Measurements from ENCODE around the gene TPH2.

TPH2 gene

DNA sequence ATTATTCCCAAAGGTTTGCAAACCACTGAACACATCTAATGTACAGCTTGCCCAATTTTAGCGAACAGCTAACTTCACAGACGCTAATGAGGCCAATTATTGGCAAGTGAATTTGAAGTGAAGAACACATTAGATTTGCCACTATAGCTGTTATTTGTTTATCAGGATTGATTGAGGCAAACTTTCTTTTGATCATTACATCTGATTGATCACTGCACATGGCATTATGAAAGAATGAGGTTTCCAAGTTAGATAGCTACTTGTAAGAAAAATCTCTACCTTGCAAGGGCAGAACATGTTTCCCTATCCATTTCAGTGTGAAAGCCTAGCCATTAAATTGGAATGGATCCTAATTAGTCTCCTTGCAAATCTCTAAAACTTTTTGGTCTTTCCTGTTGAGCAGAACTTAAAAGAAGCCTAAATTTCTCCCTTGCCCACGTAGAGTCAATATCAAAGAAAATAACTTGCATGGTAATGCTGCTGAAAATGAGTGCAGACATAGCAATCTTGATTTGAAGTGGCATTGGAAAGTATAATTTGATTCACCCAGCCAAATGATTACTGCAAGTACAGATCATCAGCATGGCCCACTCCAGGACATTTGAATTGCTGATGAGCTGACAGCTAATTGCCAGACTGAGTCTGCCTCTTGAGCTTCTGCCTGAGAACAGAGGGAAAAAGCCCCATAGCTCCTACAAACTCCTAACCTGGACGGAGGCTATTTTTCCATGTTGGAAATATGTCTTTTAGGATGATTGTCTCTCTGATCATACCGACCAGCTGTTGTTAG, 98.6 kb downstream of the TPH2 start:
- DNase-seq, result no peak

- DNase-seq, result no peak
Measured at GRCh38 chr12:72041811-72042210, 103.2 kb downstream of the TPH2 start.

GRCh38 chr12:72053604-72054003, 115.0 kb downstream of the TPH2 start:
- no peak for DNase-seq

GRCh38 chr12:72054511-72054910, 115.9 kb downstream of the TPH2 start:
- no peak for DNase-seq

- DNase-seq, result no peak
Measured at GRCh38 chr12:72057330-72057914, 118.8 kb downstream of the TPH2 start.

DNA sequence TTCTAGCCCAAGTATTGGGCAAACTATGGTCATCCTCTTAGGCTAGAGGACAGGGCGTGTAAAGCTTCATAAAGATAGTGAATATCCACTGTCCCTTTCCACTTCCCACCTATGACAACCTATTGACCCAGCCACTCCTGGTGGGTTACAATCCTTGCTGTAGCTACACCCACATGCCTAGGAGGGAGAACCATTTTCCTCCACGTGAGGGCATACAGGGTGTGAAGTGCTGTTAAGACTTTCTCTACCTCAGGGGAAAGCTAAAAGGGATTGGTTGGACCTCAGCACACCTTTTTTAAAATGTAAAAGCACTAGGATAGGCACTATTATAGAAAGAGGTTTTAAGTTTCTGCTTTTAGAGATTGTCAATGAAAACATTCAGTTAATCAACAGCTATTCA, 124.4 kb downstream of the TPH2 start:
- DNase-seq, result no peak

GRCh38 chr12:72071030-72071429, 132.4 kb downstream of the TPH2 start:
- DNase-seq, result no peak

DNA sequence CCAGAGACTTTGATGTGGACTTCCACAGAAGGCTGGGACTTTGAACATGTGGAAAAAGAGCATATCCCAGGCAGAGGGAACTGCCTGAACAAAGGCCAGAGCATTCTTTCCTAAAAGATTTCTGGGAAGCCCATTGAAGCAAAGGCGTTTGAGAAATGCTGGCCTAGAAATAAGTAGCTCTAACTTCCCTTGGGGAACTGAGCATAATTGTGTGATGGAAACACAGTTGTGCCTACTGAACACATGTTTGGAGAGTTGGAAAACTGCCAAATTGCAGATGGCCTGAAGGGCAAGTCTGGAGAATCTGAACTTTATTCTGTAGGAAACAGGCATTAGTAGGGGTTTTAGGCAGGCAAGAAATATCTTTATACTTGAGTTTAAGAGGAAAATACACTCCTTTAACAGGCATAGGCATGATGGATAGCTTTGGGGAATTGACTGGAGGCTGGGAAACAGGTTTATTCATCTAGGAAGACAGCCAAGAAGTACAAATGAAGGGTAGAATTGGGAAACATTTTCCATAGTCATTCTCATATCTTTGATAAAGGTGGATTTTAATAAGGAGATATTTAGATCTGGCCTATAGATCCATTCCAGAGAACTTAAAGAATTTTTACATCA, 134.1 kb downstream of the TPH2 start:
- DNase-seq, result no peak

DNA sequence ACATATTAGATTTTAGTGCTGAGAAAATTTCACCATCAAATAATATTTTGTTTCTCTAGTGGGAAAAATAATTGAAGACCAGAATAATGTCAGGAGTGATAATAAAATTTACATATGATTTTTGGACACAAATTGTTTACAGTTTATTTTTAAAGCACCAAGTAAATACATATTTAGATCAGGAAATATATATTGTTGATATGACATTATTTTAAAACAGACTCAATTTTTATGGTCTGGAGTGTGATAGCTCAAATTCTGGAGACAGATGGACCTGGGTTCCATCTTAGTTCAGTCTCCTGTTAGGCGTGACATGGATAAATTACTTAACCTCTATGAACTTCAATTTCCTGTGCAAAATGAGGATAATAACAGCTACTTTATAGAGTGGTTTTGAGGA, 135.4 kb downstream of the TPH2 start:
- DNase-seq, result no peak

- no peak for DNase-seq
Measured at GRCh38 chr12:72074956-72075355, 136.3 kb downstream of the TPH2 start.

DNA sequence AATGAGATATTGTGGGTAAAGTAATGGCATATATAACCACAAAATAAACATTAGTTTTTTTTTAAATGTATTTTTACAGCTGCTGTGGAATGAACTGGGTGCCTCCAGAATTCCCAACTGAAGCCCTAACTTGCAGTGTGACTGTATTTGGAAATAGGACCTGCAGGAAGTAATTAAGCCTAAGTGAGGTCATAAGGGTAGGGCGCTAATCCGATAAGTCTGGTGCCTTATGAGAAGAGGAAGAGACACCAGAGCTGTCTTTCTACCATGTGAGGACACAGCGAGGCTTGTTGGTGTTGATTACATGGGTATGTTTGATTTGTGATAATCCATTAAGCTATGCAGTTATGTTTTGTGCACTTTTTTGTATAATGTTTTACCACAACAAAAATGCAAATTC, 136.8 kb downstream of the TPH2 start:
- DNase-seq, result no peak

GRCh38 chr12:72075891-72076557, 137.4 kb downstream of the TPH2 start:
- no peak for DNase-seq

DNA sequence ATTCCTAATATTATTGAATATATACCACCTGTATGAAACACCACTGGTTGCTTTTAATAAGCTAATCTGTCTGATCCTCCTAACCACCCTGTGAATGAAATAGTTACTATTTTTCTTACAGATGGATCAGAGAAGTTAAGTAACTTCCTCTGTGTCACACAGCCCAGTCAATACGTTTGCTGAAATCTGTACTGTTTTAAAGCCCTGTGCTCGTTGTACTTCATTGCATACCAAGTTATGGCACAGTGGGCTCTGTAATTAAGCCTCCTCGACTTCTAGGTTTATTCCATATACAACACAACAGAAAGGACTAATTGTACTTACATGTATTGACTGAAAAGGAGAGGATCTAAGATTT, 137.9 kb downstream of the TPH2 start:
- no peak for DNase-seq

DNA sequence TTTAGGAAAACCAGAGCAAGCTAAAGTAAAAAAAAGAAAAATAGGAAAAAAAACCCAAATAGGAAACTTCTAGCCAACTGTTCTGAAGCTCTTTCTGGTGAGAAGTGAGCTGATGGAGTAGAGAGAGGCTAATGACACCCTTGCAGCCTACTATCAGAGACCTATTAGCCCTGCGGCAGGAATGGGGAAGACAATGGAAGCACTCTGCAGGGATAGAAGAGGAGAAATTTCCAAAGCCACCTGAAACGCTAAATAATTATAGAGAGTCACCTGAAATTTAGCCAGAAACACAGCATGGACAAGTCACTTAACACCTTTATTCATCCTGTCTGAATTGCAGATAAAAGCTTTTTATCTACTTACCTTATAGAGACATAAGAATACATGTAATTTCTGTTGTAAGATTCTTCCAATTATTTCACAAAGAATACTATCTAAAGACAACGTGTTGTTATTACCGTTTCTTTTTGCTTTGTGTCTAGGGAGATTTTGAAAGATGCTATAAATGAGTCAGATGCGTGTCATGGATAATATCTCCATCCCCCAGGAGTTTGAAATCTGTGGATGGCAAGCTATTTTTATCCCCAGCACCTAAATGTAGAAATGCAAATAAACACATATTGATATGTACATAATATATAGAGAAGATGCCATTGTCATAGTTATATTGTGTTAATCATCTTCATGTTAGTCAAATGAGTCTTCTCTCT, 138.6 kb downstream of the TPH2 start:
- DNase-seq, result no peak

DNA sequence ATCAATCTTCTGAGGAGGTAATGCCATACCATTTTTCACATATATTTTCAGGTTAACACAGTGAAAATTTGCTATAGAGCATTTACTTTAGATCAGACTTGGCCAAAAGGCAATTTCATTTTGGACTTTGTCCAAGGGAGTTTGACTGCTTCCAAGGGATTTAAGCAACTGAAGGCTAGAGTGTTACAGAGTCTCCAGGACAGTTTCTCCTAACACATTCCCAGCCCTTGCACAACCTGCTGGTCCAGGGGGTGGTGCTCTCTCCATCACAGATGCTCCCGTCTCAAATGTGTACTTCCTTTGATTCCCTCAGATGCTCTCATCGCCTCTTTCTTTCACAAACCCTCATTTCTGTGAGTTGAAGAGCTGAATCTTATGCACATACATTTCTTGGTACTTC, 143.1 kb downstream of the TPH2 start:
- DNase-seq, result no peak

All from activated naive CD4-positive, alpha-beta T cell treated with anti-CD3 and anti-CD28 coated beads, Interleukin-2, amount 50 U/mL, for 16 hours (primary cell).